Loucy (cell line): ENCODE data around the gene UBE2C.
"Not testable (repeated sequence)": the region's sequence is repeated elsewhere in the genome, so short reads cannot be mapped to it uniquely, and the experiment has no call there.

Experiments used
- H2AFZ ChIP-seq: fragments of 200-600 bp; sonication (generic); 2 replicates; pipeline ENCODE4 v1.6.0; 2016; ENCODE audit warnings: antibody characterized with exemption, mild to moderate bottlenecking, low read length, moderate library complexity
- H3F3A ChIP-seq: fragments of 200-600 bp; 2 replicates; pipeline ENCODE4 v1.6.0; 2016; ENCODE audit warnings: antibody characterized with exemption, low read depth, mild to moderate bottlenecking
- H3K27me3 ChIP-seq: fragments of 200-600 bp; sonication (generic); 2 replicates; pipeline ENCODE4 v1.6.1; 2014; ENCODE audit warnings: low read length, mild to moderate bottlenecking; ENCODE audit not compliant: insufficient read depth, poor library complexity, severe bottlenecking
- H3K36me3 ChIP-seq: fragments of 200-600 bp; sonication (generic); 2 replicates; pipeline ENCODE4 v1.6.1; 2016; ENCODE audit warnings: low read length; ENCODE audit not compliant: insufficient read depth
- H3K4me1 ChIP-seq: fragments of 200-600 bp; sonication (generic); 2 replicates; pipeline ENCODE4 v1.5.1; 2014; ENCODE audit warnings: low read length, mild to moderate bottlenecking; ENCODE audit not compliant: insufficient read depth, poor library complexity, severe bottlenecking
- H3K4me2 ChIP-seq: fragments of 200-600 bp; sonication (generic); 2 replicates; pipeline ENCODE4 v1.6.0; 2014; ENCODE audit warnings: antibody characterized with exemption, low read length, low read depth, mild to moderate bottlenecking; ENCODE audit not compliant: poor library complexity, severe bottlenecking
- H3K4me3 ChIP-seq: fragments of 200-600 bp; sonication (generic); 2 replicates; pipeline ENCODE4 v1.5.1; 2014; ENCODE audit warnings: low read length, mild to moderate bottlenecking, mixed read lengths; ENCODE audit not compliant: poor library complexity, severe bottlenecking
- H3K79me2 ChIP-seq: fragments of 200-600 bp; sonication (generic); 2 replicates; pipeline ENCODE4 v1.6.1; 2014; ENCODE audit warnings: low read length; ENCODE audit not compliant: insufficient read depth
- H3K9ac ChIP-seq: fragments of 200-600 bp; sonication (generic); 2 replicates; pipeline ENCODE4 v1.6.0; 2014; ENCODE audit warnings: mild to moderate bottlenecking, low read depth, low read length, moderate library complexity; ENCODE audit not compliant: poor library complexity, severe bottlenecking
- H3K9me2 ChIP-seq: fragments of 200-600 bp; sonication (generic); replicated peaks from 2 replicates; pipeline ENCODE4 v1.6.1; 2016; ENCODE audit warnings: low read depth, low read length, mixed read lengths
- H3K9me3 ChIP-seq: fragments of 200-600 bp; sonication (generic); 2 replicates; pipeline ENCODE4 v1.6.1; 2014; ENCODE audit warnings: mild to moderate bottlenecking, antibody characterized with exemption, low read length, low read depth; ENCODE audit not compliant: insufficient read depth
- H4K20me1 ChIP-seq: fragments of 200-600 bp; sonication (generic); 2 replicates; pipeline ENCODE4 v1.6.0; 2014; ENCODE audit warnings: antibody characterized with exemption, low read length, mild to moderate bottlenecking; ENCODE audit not compliant: insufficient read depth, poor library complexity, severe bottlenecking
- EZH2phosphoT487 ChIP-seq: fragments of 200-600 bp; IDR thresholded peaks from 2 replicates; pipeline ENCODE4 v1.6.1; 2018; ENCODE audit warnings: antibody characterized with exemption, mild to moderate bottlenecking, moderate library complexity, borderline replicate concordance
- TF ChIP-seq, protein P1 (sequence below): fragments of 200-600 bp; sonication (generic); conservative IDR thresholded peaks from 2 replicates; pipeline ENCODE4 v1.5.1; 2014; ENCODE audit warnings: mild to moderate bottlenecking, antibody characterized with exemption, low read length

The UBE2C gene

DNA sequence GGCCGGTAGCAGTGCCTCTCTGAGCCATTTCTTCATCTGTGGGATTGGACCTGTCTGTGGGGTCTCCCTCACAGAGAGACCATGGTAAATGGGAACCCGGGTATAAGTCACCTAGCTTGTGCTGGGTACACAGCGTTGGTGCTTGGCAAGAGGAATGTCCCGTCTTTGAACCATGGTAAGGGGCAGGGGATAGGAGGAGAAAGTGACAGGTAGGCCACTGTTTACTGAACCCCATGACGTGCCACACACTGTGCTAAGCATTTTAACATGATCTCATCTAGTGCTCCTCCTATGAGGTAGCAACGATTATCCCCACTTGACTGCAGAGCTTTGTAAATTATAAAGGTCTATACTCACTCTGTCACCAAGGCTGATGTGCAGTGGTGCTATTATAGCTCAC, 15.3 kb downstream of the UBE2C start:
- Histone ChIP-seq H3K4me1 (peaks cover 2% of the 10 kb centered on the region), H3K9ac (no peak overlapping the region), H3K79me2 (no peaks in the 10 kb centered on the region), H2AFZ (no peak overlapping the region), H3K36me3 (no peaks in the 10 kb centered on the region), H3K4me2 (no peak overlapping the region), H3K27me3 (no peaks in the 10 kb centered on the region), H4K20me1 (no peaks in the 10 kb centered on the region), H3K9me3 (no peaks in the 10 kb centered on the region), H3F3A (no peaks in the 10 kb centered on the region), H3K4me3 (no peak overlapping the region), H3K9me2 (no peaks in the 10 kb centered on the region)
- TF ChIP-seq, protein P1, sequence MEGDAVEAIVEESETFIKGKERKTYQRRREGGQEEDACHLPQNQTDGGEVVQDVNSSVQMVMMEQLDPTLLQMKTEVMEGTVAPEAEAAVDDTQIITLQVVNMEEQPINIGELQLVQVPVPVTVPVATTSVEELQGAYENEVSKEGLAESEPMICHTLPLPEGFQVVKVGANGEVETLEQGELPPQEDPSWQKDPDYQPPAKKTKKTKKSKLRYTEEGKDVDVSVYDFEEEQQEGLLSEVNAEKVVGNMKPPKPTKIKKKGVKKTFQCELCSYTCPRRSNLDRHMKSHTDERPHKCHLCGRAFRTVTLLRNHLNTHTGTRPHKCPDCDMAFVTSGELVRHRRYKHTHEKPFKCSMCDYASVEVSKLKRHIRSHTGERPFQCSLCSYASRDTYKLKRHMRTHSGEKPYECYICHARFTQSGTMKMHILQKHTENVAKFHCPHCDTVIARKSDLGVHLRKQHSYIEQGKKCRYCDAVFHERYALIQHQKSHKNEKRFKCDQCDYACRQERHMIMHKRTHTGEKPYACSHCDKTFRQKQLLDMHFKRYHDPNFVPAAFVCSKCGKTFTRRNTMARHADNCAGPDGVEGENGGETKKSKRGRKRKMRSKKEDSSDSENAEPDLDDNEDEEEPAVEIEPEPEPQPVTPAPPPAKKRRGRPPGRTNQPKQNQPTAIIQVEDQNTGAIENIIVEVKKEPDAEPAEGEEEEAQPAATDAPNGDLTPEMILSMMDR = no peak
- no peak for TF ChIP-seq EZH2phosphoT487

DNA sequence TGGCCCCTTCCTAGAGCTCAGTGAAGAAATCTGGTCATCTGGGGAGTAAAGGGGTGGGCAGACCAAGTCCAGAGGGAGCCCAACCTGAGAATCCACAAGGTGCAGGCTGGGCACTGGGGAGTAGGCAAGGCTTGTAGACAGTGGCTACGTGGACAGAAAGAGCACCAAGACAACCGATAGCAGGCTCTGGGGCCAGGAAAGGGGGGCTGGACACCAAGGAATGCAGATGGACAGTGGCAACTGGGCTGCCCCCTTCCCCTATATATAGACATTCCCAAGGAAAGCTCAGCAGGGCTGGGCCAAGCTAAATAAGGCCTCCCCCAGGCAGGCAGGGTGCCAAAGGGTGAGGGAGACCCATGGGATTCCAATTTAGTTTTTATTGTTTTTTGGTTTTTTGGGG, 16.1 kb downstream of the UBE2C start:
- no peaks in the 10 kb centered on the region for H3K36me3 ChIP-seq
- no peaks in the 10 kb centered on the region for H4K20me1 ChIP-seq
- no peaks in the 10 kb centered on the region for H3K27me3 ChIP-seq
- no peaks in the 10 kb centered on the region for H3K9me2 ChIP-seq
- H3F3A ChIP-seq = no peaks in the 10 kb centered on the region
- no peak overlapping the region for H3K4me3 ChIP-seq
- TF ChIP-seq, protein P1 = no peak
- no peak for TF ChIP-seq EZH2phosphoT487
- H3K4me2 ChIP-seq = no peak overlapping the region
- no peaks in the 10 kb centered on the region for H3K9me3 ChIP-seq
- no peak overlapping the region for H2AFZ ChIP-seq
- no peak overlapping the region for H3K9ac ChIP-seq
- H3K79me2 ChIP-seq = no peaks in the 10 kb centered on the region
- H3K4me1 ChIP-seq = peaks cover 8% of the 10 kb centered on the region

DNA sequence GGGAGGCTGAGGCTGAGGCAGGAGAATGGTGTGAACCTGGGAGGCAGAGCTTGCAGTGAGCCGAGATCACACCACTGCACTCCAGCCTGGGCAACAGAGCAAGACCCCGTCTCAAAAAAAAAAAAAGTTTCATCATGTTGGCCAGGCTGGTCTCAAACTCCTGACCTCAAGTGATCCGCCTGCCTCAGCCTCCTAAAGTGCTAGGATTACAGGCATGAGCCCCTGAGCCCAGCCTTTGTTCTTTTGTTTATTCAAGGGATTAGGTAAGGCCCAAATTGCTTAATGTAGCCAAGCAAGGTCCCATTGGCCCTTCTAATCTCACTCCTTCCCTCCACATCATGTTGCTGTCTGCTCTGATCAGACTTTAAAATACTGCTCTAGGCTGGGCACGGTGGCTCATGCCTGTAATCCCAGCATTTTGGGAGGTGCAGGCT, 17.2 kb downstream of the UBE2C start:
- H3K9me3 ChIP-seq, H3K4me2 ChIP-seq, H2AFZ ChIP-seq, H3K27me3 ChIP-seq, H3K79me2 ChIP-seq, H3K36me3 ChIP-seq, H3F3A ChIP-seq, H3K4me3 ChIP-seq, H3K9me2 ChIP-seq, H4K20me1 ChIP-seq, H3K4me1 ChIP-seq, H3K9ac ChIP-seq: not testable (repeated sequence)

DNA sequence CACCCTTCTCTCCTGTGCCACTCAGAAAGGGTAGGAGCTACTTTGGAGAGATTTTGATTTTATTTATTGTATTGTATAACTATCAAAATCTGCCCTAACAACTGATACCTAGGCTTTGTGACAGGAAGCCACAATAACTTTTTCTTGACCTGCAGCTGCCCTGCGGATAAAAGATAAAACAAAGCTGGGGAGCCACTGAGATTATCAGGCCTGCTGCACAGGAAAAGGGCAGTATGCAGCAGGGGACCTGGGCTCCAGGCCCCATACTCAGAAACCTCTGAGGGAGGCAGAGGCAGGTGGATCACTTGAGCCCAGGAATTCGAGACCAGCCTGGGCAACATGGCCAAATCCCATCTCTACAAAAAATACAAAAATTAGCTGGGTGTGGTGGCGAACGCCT, 20.2 kb downstream of the UBE2C start:
- Histone ChIP-seq H3K4me2 (peak overlapping the region; percentile 58), H2AFZ (no peak overlapping the region), H3K27me3 (no peaks in the 10 kb centered on the region), H3F3A (no peaks in the 10 kb centered on the region), H3K9me3 (no peaks in the 10 kb centered on the region), H3K9me2 (no peaks in the 10 kb centered on the region), H4K20me1 (no peaks in the 10 kb centered on the region), H3K9ac (no peak overlapping the region), H3K4me3 (no peak overlapping the region), H3K4me1 (peaks cover 8% of the 10 kb centered on the region), H3K36me3 (no peaks in the 10 kb centered on the region), H3K79me2 (no peaks in the 10 kb centered on the region)
- TF ChIP-seq, protein P1 = no peak
- TF ChIP-seq EZH2phosphoT487 = no peak
